Kidney (tissue), 14 donors: ENCODE results near the gene MGA. TPM values are rescaled to one million over a fixed set of nuclear protein-coding genes. Genes with fewer than 3 reads are reported as not detected.

Experiments
- DNase-seq, 5 donors: peaks; one replicate each; pipeline ENCODE4 v3.0.0-alpha.2; 2013 to 2020
- FAIRE-seq: peaks from 2 replicates; lab custom pipeline; 2012; peaks lifted over from hg19 to GRCh38; lab: Jason Lieb, UNC
- H3K27ac ChIP-seq, 2 donors: one replicate each; pipeline ENCODE4 v1.7.0; 2013; ENCODE audit warnings: low read depth in 2 of 2, low read length in 2 of 2, inconsistent platforms in 1 of 2
- H3K27me3 ChIP-seq: one replicate; pipeline ENCODE4 v1.7.1; 2013; ENCODE audit warnings: low read length, inconsistent platforms; ENCODE audit not compliant: control insufficient read depth, insufficient read depth
- H3K36me3 ChIP-seq, 3 donors: one replicate each; pipeline versions ENCODE4 v1.7.0 to v1.7.1; 2013; ENCODE audit warnings: low read length in 3 of 3, control low read depth in 1 of 3, inconsistent platforms in 1 of 3; ENCODE audit not compliant: insufficient read depth in 3 of 3, control insufficient read depth in 2 of 3
- H3K4me1 ChIP-seq, 3 donors: one replicate each; pipeline versions ENCODE4 v1.7.0 to v1.7.1; 2013; ENCODE audit warnings: low read length in 3 of 3, inconsistent platforms in 1 of 3, low read depth in 1 of 3; ENCODE audit not compliant: control insufficient read depth in 2 of 3, insufficient read depth in 2 of 3
- H3K4me3 ChIP-seq, 3 donors: one replicate each; pipeline versions ENCODE4 v1.7.0 to v1.8.1; 2013; ENCODE audit warnings: low read length in 3 of 3, control low read depth in 1 of 3, inconsistent platforms in 1 of 3
- H3K9ac ChIP-seq, 3 donors: one replicate each; pipeline versions ENCODE4 v1.7.0 to v1.7.1; 2013; ENCODE audit warnings: low read length in 3 of 3, control low read depth in 1 of 3, inconsistent platforms in 1 of 3
- H3K9me3 ChIP-seq, 3 donors: one replicate each; pipeline versions ENCODE4 v1.7.0 to v1.7.1; 2013; ENCODE audit warnings: low read length in 3 of 3, control low read depth in 1 of 3, inconsistent platforms in 1 of 3; ENCODE audit not compliant: control insufficient read depth in 2 of 3, insufficient read depth in 1 of 3
- intact Hi-C: fragments of 100-400 bp; cut with DNase I; formaldehyde crosslinking; loops from one replicate; pipeline ENCODE4 v1.11.1; 2022
- polyA plus RNA-seq: library from polyadenylated mRNA; stranded (reverse); fragments of 350-450 nt; fragmentation: Illumina TruSeq; extraction: RNeasy Lipid Tissue Mini Kit (QIAGEN cat#74804); gene quantifications from one replicate; pipeline ENCODE4 v1.2.3, GENCODE V29; 2014; ENCODE audit warnings: low read depth, low replicate concordance; ENCODE audit not compliant: insufficient read depth
- total RNA-seq: library from RNA; stranded (reverse); fragmentation: NEBNext Ultra II Directional; extraction: Animal tissue kit (Norgen Biotek cat#: 25700); gene quantifications from one replicate; pipeline ENCODE4 v1.2.1, GENCODE V29; 2021
- TF ChIP-seq, protein P1 (sequence below): IDR thresholded peaks from 3 replicates; pipeline ENCODE4 v1.5.1; 2012; ENCODE audit warnings: mild to moderate bottlenecking, moderate library complexity, borderline replicate concordance; ENCODE audit not compliant: insufficient read depth; ENCODE audit errors: extremely low read depth
- donor health status: control.
- donor health status: control.
- donor health status: control.
- donor health status: control.
- donor health status: control.
- donor health status: DM: yes; HTN: yes; CAD: no.
- donor health status: Normal renal cell carcinoma (clear cell type).

The MGA gene
- total and polyA plus RNA-seq, 2 donors from 2014 or later, result 1.9 to 40.1 TPM

DNA sequence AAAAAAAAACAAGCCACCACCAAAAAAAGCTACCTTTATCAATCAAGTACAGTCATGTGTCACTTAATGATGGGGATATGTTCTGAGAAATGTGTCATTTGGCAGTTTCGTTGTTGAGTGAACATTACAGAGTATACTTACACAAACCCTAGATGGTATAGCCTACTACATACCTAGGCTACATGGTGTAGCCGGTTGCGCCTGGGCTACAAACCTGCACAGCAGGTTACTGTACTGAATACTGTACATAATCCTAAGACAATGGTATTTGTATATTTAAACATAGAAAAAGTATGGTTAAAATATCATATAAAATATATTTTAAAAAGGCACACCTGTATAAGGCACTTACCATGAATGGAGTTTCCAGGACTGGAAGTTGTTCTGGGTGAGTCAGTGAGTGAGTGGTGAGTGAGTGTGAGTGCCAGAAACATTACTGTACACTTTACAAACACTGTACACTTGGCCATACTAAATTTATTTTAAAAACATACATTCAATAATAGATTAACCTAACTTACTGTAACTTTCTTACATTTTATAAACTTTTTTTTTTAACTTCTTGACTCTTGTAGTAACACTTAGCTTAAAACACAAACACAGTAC is 141.7 kb downstream of the MGA start:
- no peaks in the 10 kb centered on the region for H3K9me3 ChIP-seq
- no peak for FAIRE-seq
- H3K4me3 ChIP-seq, result no peak overlapping the region
- intact Hi-C loops, result no loop called here
- peaks cover 0 to 5% (median 3%) of the 10 kb centered on the region in 3 donors for H3K36me3 ChIP-seq
- H3K4me1 ChIP-seq, result peaks cover 0 to 35% (median 17%) of the 10 kb centered on the region in 3 donors
- H3K27ac ChIP-seq, result no peak overlapping the region
- H3K9ac ChIP-seq, result no peak overlapping the region
- TF ChIP-seq, protein P1, sequence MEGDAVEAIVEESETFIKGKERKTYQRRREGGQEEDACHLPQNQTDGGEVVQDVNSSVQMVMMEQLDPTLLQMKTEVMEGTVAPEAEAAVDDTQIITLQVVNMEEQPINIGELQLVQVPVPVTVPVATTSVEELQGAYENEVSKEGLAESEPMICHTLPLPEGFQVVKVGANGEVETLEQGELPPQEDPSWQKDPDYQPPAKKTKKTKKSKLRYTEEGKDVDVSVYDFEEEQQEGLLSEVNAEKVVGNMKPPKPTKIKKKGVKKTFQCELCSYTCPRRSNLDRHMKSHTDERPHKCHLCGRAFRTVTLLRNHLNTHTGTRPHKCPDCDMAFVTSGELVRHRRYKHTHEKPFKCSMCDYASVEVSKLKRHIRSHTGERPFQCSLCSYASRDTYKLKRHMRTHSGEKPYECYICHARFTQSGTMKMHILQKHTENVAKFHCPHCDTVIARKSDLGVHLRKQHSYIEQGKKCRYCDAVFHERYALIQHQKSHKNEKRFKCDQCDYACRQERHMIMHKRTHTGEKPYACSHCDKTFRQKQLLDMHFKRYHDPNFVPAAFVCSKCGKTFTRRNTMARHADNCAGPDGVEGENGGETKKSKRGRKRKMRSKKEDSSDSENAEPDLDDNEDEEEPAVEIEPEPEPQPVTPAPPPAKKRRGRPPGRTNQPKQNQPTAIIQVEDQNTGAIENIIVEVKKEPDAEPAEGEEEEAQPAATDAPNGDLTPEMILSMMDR, result no peak
- no peak for DNase-seq
- H3K27me3 ChIP-seq, result no peaks in the 10 kb centered on the region

DNA sequence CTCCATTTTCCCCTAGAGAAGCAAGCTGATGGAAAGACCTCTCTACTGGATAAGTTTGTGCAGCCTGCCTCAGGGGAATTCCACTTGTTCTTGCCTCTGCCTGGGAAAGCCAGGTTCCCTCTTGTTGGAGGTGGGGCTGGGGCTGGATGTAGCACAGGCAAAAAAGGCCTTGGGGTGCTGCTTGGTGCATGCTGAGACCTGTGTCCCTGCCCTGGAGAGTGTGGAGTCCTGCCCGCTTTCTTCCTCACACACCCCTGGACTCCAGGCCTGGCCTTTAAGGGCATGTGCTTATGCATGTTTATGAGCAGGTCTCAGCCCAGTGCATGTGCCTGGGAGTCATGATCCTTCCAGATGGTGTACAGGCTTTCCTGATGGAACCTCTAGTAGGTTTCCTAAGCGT is 144.2 kb downstream of the MGA start:
- Histone ChIP-seq H3K9me3 (no peaks in the 10 kb centered on the region), H3K27me3 (no peaks in the 10 kb centered on the region), H3K4me3 (no peak overlapping the region), H3K9ac (peak overlapping the region in 1 of 3 donors; percentile 34), H3K27ac (peak overlapping the region; percentile 40 to 80), H3K4me1 (peaks cover 0 to 26% (median 14%) of the 10 kb centered on the region in 3 donors), H3K36me3 (peaks cover 0 to 5% (median 3%) of the 10 kb centered on the region in 3 donors)
- intact Hi-C loops, result no loop called here
- TF ChIP-seq, protein P1, result no peak
- no peak for FAIRE-seq
- peak in 1 of 5 donors; percentile 26 for DNase-seq

DNA sequence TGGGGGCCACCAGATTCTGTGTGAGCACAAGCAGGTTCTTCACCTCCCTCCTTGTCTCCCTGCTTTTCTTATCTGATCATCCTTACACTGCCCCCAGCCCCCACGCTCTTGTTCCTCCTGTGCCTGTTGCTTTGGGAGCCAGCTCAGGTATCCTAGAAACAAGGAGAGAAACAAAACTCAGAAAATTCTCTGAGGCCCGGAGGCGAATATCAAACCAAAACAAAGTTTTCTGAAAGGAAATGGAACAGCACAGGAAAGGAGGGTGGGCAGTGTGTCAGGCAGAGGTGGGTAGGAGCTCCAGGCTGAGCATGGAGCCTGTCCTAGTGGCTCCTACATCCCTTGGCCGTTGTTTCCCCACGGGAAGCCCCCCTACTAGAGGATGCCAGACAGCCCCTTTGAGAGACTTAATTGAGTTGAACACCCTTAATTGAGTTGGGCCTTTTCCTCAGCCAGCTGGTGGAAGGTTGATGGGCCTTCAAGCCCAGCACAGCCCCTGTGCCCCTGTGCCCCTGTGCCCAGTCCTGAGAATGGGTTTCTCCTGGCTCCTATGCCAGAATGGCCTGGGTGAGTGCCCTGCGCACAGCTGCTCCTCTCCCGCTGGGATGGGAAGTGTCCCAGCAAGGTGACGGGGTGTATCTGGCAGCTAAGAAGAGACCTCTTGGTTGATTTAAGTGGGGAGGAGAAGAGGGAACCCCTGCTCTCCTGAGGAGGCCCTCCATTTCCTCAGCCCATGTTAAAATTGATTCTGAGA is 144.9 kb downstream of the MGA start:
- intact Hi-C loops, result no loop called here
- H3K27me3 ChIP-seq, result no peaks in the 10 kb centered on the region
- DNase-seq, result peak in 3 of 5 donors; percentile 21 to 53 (median 48)
- peaks cover 0 to 23% (median 14%) of the 10 kb centered on the region in 3 donors for H3K4me1 ChIP-seq
- H3K9ac ChIP-seq, result peak overlapping the region in 1 of 3 donors; percentile 34
- H3K9me3 ChIP-seq, result no peaks in the 10 kb centered on the region
- no peak for FAIRE-seq
- TF ChIP-seq, protein P1, result no peak
- H3K36me3 ChIP-seq, result peaks cover 0 to 3% (median 0%) of the 10 kb centered on the region in 3 donors
- peak overlapping the region; percentile 40 to 80 for H3K27ac ChIP-seq
- no peak overlapping the region for H3K4me3 ChIP-seq
